Activated CD4-positive, alpha-beta memory T cell treated with anti-CD3 and anti-CD28 coated beads for 36 hours (primary cell): ENCODE measurements around the gene ANKRD7. TPM values are rescaled to one million over a fixed set of nuclear protein-coding genes. Genes with fewer than 3 reads are reported as not detected.

Source experiments
- CTCF ChIA-PET: fragments of 350-600 bp; sonication (Branson Sonifier 250); formaldehyde crosslinking; loops from one replicate; lab custom pipeline; 2021; ENCODE audit warnings: antibody characterized with exemption, inconsistent platforms; lab: Charles Lee
- POLR2A ChIA-PET: fragments of 350-600 bp; sonication (Branson Sonifier 250); formaldehyde crosslinking; loops from one replicate; lab custom pipeline; 2021; ENCODE audit warnings: antibody characterized with exemption; lab: Charles Lee
- DNase-seq: peaks from one replicate; pipeline ENCODE4 v3.0.0-alpha.2; 2020
- H3K27ac Mint-ChIP-seq: one replicate; pipeline ENCODE4 v1.8.0; 2021; ENCODE audit warnings: mixed read lengths
- H3K27me3 Mint-ChIP-seq: one replicate; pipeline ENCODE4 v1.8.0; 2021; ENCODE audit warnings: mixed read lengths
- H3K36me3 Mint-ChIP-seq: one replicate; pipeline ENCODE4 v1.8.0; 2021; ENCODE audit warnings: mixed read lengths
- H3K4me1 Mint-ChIP-seq: one replicate; pipeline ENCODE4 v1.8.0; 2021; ENCODE audit warnings: low read depth, mixed read lengths
- H3K4me3 Mint-ChIP-seq: one replicate; pipeline ENCODE4 v1.8.0; 2021; ENCODE audit warnings: mild to moderate bottlenecking, mixed read lengths
- H3K9me3 Mint-ChIP-seq: one replicate; pipeline ENCODE4 v1.8.0; 2021; ENCODE audit warnings: mixed read lengths
- intact Hi-C: fragments of 100-400 bp; cut with micrococcal nuclease; formaldehyde crosslinking; loops from one replicate; pipeline ENCODE4 v1.15.1; 2023
- total RNA-seq, 2 experiments: library from RNA; stranded (reverse); gene quantifications; one replicate each; pipeline ENCODE4 v1.2.3, GENCODE V29; 2021

The ANKRD7 gene, protein sequence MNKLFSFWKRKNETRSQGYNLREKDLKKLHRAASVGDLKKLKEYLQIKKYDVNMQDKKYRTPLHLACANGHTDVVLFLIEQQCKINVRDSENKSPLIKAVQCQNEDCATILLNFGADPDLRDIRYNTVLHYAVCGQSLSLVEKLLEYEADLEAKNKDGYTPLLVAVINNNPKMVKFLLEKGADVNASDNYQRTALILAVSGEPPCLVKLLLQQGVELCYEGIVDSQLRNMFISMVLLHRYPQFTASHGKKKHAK
- not detected for total RNA-seq

DNA sequence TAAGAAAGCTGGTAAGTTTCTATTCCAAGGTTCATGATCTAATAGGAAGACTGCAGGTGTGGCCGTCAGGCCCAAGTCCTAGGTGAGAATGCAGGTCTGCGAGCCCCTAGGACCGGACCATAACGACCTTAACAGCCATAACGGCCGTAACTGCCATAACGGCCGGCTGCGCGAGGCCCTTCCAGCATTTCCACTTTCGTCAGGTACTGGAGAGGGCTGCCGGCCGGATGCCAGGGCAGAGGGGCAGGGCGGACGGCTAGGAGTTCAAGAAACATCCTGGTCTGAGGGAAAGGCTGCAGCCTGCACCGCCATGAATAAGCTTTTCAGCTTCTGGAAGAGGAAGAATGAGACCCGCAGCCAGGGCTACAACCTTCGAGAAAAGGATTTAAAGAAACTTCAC is at the start of gene ANKRD7:
TSS of gene ANKRD7 (plus strand) at position 184 of the 400 bp plus-strand sequence. CDS start at position 311, 127 bp downstream.
- intact Hi-C loops: no loop called here
- H3K27ac Mint-ChIP-seq: no peak within 1 kb of the TSS
- no peak within 1 kb of the TSS for H3K4me3 Mint-ChIP-seq
- ChIA-PET POLR2A (no interaction called here), CTCF (no interaction called here)
- H3K27me3 Mint-ChIP-seq: no peaks in the 10 kb centered on the region
- no peaks in the 10 kb centered on the region for H3K9me3 Mint-ChIP-seq
- H3K36me3 Mint-ChIP-seq: no peaks in the 10 kb centered on the region
- no peak for DNase-seq
- no peaks in the 10 kb centered on the region for H3K4me1 Mint-ChIP-seq

DNA sequence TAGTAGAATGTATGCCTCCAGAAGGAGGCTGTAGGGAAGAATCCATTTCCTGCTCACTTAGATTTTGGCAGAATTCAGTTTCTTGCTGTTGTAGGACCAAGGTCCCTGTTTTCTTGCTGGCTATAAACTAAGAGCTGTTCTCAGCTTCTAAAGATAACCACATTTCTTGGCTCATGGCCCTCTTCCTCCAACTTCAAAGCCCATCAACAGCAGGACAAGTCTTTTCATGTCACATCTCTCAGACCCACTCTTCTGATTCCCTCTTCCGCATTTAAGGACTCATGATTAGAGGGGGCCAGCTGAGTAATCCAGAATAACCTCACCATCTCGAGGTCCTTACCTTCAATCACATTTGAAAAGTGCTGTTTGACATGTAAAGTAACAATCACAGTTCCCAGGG is 48.8 kb upstream of the ANKRD7 start:
- Mint-ChIP-seq H3K27ac (no peak overlapping the region), H3K9me3 (no peaks in the 10 kb centered on the region), H3K36me3 (no peaks in the 10 kb centered on the region), H3K27me3 (peaks cover 11% of the 10 kb centered on the region), H3K4me1 (no peaks in the 10 kb centered on the region), H3K4me3 (no peak overlapping the region)
- ChIA-PET CTCF (interaction anchor here (0.5 kb wide), 1 partner anchor 106 kb away, joined by 5 read pairs; no protein-coding TSS in a partner anchor), POLR2A (no interaction called here)
- intact Hi-C loops: no loop called here
- no peak for DNase-seq

DNA sequence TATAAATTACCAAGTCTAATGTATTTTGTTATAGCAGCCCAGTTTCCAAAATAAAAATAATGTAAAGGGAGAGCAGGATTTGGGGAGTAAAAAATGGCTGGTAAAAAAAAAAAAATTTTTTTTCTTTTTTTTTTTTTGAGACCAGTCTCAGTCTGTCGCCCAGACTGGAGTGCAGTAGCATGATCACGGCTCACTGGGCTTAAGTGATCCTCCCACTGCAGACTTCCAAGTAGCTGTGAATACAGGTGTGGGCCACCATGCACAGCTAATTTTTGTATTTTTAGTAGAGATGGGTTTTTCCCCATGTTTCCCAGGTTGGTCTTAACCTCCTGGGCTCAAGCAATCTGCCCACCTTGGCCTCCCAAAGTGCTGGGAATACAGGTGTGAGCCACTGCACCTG is 45.3 kb upstream of the ANKRD7 start:
- DNase-seq: no peak
- Mint-ChIP-seq H3K27ac (no peak overlapping the region), H3K9me3 (no peaks in the 10 kb centered on the region), H3K4me1 (peaks cover 10% of the 10 kb centered on the region), H3K4me3 (no peak overlapping the region), H3K36me3 (peaks cover 3% of the 10 kb centered on the region), H3K27me3 (peaks cover 2% of the 10 kb centered on the region)
- intact Hi-C loops: no loop called here
- ChIA-PET POLR2A (no interaction called here), CTCF (no interaction called here)

DNA sequence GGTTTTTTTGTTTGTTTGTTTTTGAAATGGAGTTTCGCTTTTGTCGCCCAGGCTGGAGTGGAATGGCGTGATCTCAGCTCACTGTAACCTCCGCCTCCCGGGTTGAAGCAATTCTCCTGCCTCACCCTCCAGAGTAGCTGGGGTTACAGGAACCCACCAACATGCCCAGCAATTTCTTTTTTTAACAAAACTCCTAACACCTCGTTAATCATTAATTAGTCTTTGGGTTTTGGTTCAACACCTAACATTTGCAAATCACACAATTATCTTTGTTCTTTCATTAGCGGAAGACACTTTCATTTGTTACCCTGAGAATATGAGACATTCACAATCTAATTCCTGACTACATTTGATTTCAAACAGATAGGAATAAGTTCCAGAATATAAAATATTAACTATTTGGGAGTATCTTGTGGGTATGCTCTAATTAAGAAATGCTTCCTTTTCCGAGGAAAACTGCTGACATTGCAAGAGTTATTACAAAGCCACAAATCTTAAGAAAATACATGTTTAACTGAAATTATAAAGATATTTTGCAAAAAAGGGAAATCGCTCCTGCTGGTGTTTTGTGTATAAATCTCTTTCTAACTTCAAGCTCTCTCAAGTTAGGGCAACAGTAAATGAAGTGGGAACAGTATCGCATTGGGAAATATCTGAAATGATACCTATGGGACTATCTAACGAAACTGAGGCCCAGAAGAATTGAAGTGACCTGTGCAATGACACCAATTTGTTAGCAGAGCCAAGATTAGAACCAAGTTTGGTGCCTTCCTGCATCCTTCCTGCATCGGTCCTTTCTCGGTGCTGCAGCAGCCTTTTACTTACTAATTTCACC is 41.7 kb upstream of the ANKRD7 start:
- peaks cover 2% of the 10 kb centered on the region for H3K27me3 Mint-ChIP-seq
- DNase-seq: no peak
- H3K4me3 Mint-ChIP-seq: peak overlapping the region; percentile 98
- CTCF ChIA-PET: no interaction called here
- H3K9me3 Mint-ChIP-seq: no peaks in the 10 kb centered on the region
- intact Hi-C loops: loop anchor here (5.0 to 10.0 kb wide), 2 partner anchors 1231 to 1318 kb away; partner anchors contain the start of genes CAPZA2 and ST7
- H3K4me1 Mint-ChIP-seq: peaks cover 33% of the 10 kb centered on the region
- peaks cover 24% of the 10 kb centered on the region for H3K36me3 Mint-ChIP-seq
- peak overlapping the region; percentile 99 for H3K27ac Mint-ChIP-seq
- POLR2A ChIA-PET: no interaction called here

DNA sequence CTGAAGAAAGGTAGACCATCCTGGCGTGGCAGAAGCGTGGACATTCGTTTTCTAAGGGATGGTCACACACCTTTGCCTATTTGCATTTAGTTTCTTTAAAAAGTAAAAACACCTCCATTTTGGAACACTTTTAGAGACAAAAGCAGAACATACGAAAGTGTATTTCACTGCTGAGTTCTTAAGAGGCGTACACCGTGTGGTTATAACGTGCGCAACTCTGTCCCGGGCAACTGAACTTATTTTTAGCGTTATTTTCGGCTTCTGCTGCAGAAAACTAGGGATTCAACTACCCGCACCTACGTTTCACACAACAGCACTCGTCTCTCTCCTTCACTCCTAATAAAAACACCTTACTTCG is 41.1 kb upstream of the ANKRD7 start:
- DNase-seq: peak; percentile 14
- Mint-ChIP-seq H3K4me1 (peaks cover 36% of the 10 kb centered on the region), H3K36me3 (peaks cover 24% of the 10 kb centered on the region), H3K27me3 (peaks cover 2% of the 10 kb centered on the region), H3K4me3 (peak overlapping the region; percentile 98), H3K9me3 (no peaks in the 10 kb centered on the region), H3K27ac (peak overlapping the region; percentile 99)
- CTCF ChIA-PET: no interaction called here
- POLR2A ChIA-PET: no interaction called here
- intact Hi-C loops: loop anchor here (5.0 to 10.0 kb wide), 2 partner anchors 1231 to 1319 kb away; partner anchors contain the start of genes CAPZA2 and ST7

DNA sequence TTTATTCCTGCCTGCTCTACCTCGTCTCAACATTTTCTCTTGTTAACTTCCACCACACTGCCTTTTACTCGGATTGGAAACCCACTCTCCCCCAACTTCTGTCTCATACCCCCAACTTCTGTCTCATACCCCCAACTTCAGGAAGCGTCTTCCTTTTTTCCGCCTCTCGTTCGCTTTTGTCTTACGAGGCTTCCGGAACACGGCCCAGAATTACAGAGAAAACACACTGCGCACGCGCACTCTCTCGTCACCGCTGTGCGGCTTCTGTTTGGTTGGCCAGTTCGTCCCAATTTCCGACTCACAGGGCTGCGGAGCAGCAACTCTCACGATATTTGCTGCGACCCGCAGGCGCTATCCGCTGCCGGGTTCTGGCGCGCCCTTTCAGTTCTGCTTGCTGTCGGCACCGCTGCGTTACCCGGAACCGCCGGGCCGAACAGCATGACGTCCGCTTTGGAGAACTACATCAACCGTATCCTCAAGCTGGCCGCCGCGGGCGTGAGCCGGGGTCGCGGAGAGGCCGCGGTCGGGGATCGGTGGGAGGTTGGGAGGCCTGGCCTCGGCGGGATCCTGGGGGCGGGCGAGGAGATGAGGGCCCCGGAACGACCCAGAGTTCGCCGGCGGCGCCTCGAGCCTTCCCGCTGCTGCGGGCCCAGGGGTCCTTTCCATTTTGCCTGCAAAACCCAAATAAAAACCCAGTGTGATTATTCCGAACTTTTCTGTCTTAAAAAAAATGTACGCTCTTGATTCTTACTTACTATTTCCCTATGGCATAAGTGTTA is 40.5 kb upstream of the ANKRD7 start, which contains the start of gene LSM8:
TSS of gene LSM8 (plus strand) at position 379 of the 779 bp plus-strand sequence. CDS start at position 439, 60 bp downstream.
- intact Hi-C loops: loop anchor here (1.0 to 10.0 kb wide), 3 partner anchors 12 to 1319 kb away; partner anchors contain the start of genes CAPZA2 and ST7
- DNase-seq: peak; percentile 98
- CTCF ChIA-PET: no interaction called here
- H3K27ac Mint-ChIP-seq: peak within 1 kb of the TSS; percentile 99
- POLR2A ChIA-PET: no interaction called here
- peak within 1 kb of the TSS; percentile 98 for H3K4me3 Mint-ChIP-seq
- peaks cover 36% of the 10 kb centered on the region for H3K4me1 Mint-ChIP-seq
- H3K9me3 Mint-ChIP-seq: no peaks in the 10 kb centered on the region
- peaks cover 24% of the 10 kb centered on the region for H3K36me3 Mint-ChIP-seq
- peaks cover 2% of the 10 kb centered on the region for H3K27me3 Mint-ChIP-seq

DNA sequence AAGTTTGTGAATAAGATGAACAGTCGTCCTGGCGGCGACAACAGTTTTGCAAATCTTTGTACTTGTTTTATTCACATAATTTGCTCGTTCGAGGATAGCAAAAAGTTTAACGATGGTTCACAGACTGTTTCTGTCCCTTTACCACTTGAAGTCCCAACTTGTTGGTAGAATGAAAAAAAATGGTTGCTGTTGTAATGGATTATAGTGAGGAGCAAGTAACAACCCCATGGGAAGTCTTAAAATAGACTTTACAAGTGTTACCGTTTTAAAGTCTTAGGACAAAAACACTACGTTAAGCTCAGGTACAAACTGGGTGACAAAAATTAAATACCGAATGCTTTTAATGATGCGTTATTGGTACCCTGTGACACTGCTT is 40.0 kb upstream of the ANKRD7 start:
- ChIA-PET POLR2A (no interaction called here), CTCF (no interaction called here)
- peaks cover 24% of the 10 kb centered on the region for H3K36me3 Mint-ChIP-seq
- DNase-seq: no peak
- peak overlapping the region; percentile 99 for H3K27ac Mint-ChIP-seq
- H3K9me3 Mint-ChIP-seq: no peaks in the 10 kb centered on the region
- H3K27me3 Mint-ChIP-seq: peaks cover 2% of the 10 kb centered on the region
- intact Hi-C loops: loop anchor here (1.0 to 10.0 kb wide), 3 partner anchors 12 to 1320 kb away; partner anchors contain the start of genes CAPZA2 and ST7
- peak overlapping the region; percentile 98 for H3K4me3 Mint-ChIP-seq
- peaks cover 36% of the 10 kb centered on the region for H3K4me1 Mint-ChIP-seq

DNA sequence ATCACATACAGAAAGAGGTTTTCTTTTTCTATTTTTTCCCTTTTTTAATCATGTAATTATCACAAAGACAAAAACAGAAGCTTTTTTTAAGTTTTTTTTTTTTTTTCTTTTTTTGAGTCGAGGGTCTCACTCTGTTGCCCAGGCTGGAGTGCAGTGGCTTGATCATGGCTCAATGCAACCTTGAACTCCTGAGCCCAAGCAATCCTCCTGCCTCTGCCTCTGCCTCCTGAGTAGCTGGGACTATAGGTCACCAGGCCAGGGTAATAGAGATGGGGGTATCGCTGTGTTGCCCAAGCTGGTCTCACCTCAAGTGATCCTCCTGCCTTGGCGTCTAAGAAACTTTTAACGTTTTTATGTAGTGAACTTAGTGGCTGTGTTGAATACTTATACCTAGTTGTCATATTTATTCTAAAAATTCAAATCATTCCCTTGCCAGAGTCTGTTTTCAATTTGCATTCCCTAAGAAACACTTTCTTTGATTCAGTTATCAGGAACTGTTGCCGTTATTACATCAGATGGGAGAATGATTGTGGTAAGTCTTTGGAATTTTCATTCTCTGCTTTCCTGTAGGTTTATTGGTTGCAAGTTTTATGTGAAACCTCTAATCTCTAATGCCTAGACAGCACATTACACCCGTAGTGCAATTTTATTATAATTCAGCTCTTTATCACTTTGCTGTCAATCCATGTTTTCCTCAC is 39.2 kb upstream of the ANKRD7 start:
- POLR2A ChIA-PET: no interaction called here
- Mint-ChIP-seq H3K27me3 (peaks cover 2% of the 10 kb centered on the region), H3K36me3 (peaks cover 25% of the 10 kb centered on the region), H3K4me1 (peaks cover 36% of the 10 kb centered on the region), H3K4me3 (peak overlapping the region; percentile 98), H3K27ac (no peak overlapping the region), H3K9me3 (no peaks in the 10 kb centered on the region)
- intact Hi-C loops: loop anchor here (10.0 kb wide), 1 partner anchor 1321 kb away; the partner anchor contains the start of gene CAPZA2
- DNase-seq: no peak
- CTCF ChIA-PET: no interaction called here

DNA sequence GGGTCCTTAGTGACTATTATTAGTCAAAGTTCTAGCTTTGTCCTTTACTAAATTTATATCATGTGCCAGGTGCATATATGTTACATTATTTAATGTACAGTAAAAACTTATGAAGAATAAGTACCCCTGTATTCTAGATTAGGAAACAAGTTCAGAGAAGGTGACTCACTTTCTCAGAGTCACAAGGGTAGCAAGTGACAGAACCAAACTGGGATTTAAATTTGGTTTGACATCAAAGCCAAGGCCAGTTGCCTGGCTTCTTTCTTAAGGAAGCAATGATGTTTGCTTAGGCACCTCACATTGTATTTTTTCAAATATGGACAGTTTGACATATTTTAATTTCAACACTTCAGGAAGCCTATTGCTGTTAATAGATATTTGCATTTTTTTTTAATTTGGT is 38.0 kb upstream of the ANKRD7 start:
- intact Hi-C loops: loop anchor here (10.0 kb wide), 1 partner anchor 1322 kb away; the partner anchor contains the start of gene CAPZA2
- Mint-ChIP-seq H3K36me3 (peaks cover 25% of the 10 kb centered on the region), H3K4me1 (peaks cover 36% of the 10 kb centered on the region), H3K4me3 (no peak overlapping the region), H3K27ac (no peak overlapping the region), H3K9me3 (no peaks in the 10 kb centered on the region), H3K27me3 (peaks cover 2% of the 10 kb centered on the region)
- DNase-seq: no peak
- POLR2A ChIA-PET: no interaction called here
- CTCF ChIA-PET: no interaction called here

DNA sequence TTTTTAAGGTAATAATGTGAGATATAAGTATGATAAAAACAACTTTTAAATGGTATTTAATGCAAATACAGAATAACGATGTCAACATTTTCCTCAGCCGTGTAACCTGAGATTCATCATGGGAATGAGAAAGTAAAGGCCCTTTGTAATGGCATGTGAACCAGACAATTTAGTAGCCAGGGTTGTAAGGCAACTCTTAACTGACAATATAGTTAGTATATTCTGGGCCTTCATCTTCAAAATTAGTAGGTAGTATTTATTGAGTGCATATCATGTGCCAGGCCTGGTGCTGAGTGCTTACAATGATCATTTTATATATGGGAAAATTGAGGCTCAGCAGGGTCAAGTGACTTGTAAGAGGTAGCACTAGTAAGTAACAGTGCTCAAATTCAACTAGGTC is 29.9 kb upstream of the ANKRD7 start:
- DNase-seq: no peak
- Mint-ChIP-seq H3K4me3 (no peak overlapping the region), H3K27ac (no peak overlapping the region), H3K36me3 (peaks cover 9% of the 10 kb centered on the region), H3K27me3 (no peaks in the 10 kb centered on the region), H3K9me3 (no peaks in the 10 kb centered on the region), H3K4me1 (peaks cover 3% of the 10 kb centered on the region)
- ChIA-PET CTCF (interaction anchor here (1.1 to 1.3 kb wide), 2 partner anchors 11 to 48 kb away, joined by 3 to 6 read pairs; no protein-coding TSS in a partner anchor), POLR2A (no interaction called here)
- intact Hi-C loops: no loop called here

DNA sequence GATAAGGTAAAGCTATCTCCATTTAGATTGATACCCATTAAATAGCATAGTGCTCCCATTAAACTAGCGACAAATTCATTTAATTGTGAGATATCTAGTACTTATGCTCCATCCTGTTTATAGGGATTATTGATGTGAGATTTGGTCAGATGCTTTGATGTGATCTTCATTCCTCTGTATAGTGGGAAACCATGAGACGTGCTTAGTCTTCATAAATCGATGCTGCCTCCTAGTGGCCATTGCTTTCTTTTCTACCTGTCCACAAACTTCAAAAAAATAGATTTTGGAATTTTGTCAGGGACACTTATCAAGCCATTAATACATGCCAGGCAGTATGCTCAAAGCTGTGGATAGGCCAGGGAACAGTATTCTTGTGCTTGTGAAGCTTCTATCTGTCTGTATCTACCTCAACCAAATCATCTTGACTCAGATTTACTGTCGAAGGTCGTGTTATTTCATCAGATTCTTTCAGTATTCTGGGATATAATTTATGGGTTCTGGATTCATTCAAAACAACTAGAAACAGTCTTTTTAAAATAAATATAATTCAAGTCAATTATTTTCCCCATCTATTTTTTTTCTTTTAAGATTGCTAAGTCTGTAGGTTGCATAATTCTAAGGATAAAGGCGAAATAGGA is 28.5 kb upstream of the ANKRD7 start:
- ChIA-PET CTCF (interaction anchor here (0.6 to 1.5 kb wide), 6 partner anchors 10 to 1591 kb away, joined by 3 to 6 read pairs (median 3); no protein-coding TSS in a partner anchor), POLR2A (no interaction called here)
- peaks cover 3% of the 10 kb centered on the region for H3K4me1 Mint-ChIP-seq
- H3K27ac Mint-ChIP-seq: no peak overlapping the region
- peak; percentile 46 for DNase-seq
- intact Hi-C loops: loop anchor here (1.0 kb wide), 1 partner anchor 12 kb away; the partner anchor contains the start of gene LSM8
- no peaks in the 10 kb centered on the region for H3K27me3 Mint-ChIP-seq
- H3K4me3 Mint-ChIP-seq: no peak overlapping the region
- peaks cover 7% of the 10 kb centered on the region for H3K36me3 Mint-ChIP-seq
- H3K9me3 Mint-ChIP-seq: no peaks in the 10 kb centered on the region
